NCI-H2081 treated with DMSO at 0.1 percent for 48 hours (cell line): Measurements from ENCODE around the gene ADAMTSL3.

Source experiments
- DNase-seq: peaks from one replicate; lab custom pipeline; 2025; lab: John Stamatoyannopoulos, UW

Gene ADAMTSL3

GRCh38 chr15:83973816-83974215 lies 319.9 kb downstream of the ADAMTSL3 start:
- no peak for DNase-seq

GRCh38 chr15:83977992-83978391 lies 324.1 kb downstream of the ADAMTSL3 start:
- DNase-seq: no peak

GRCh38 chr15:83978588-83978987 lies 324.7 kb downstream of the ADAMTSL3 start:
- no peak for DNase-seq

GRCh38 chr15:83980637-83981036 lies 326.7 kb downstream of the ADAMTSL3 start:
- no peak for DNase-seq

GRCh38 chr15:83982748-83983147 lies 328.8 kb downstream of the ADAMTSL3 start:
- DNase-seq: no peak

GRCh38 chr15:83983634-83984458 lies 329.9 kb downstream of the ADAMTSL3 start:
- DNase-seq: no peak

GRCh38 chr15:83984601-83985000 lies 330.7 kb downstream of the ADAMTSL3 start:
- no peak for DNase-seq

- no peak for DNase-seq
Observed at GRCh38 chr15:83991163-83991562, 337.2 kb downstream of the ADAMTSL3 start.

- no peak for DNase-seq
Observed at GRCh38 chr15:83992324-83993031, 338.6 kb downstream of the ADAMTSL3 start.

GRCh38 chr15:83993591-83993990 lies 339.7 kb downstream of the ADAMTSL3 start:
- DNase-seq: no peak

- DNase-seq: no peak
Observed at GRCh38 chr15:83998486-83998885, 344.6 kb downstream of the ADAMTSL3 start.

- DNase-seq: no peak
Observed at GRCh38 chr15:83999396-84000135, 345.6 kb downstream of the ADAMTSL3 start.

GRCh38 chr15:84001037-84001436 lies 347.1 kb downstream of the ADAMTSL3 start:
- DNase-seq: no peak

GRCh38 chr15:84001655-84002054 lies 347.7 kb downstream of the ADAMTSL3 start:
- no peak for DNase-seq

GRCh38 chr15:84003791-84004503 lies 350.0 kb downstream of the ADAMTSL3 start:
- no peak for DNase-seq

GRCh38 chr15:84006421-84006820 lies 352.5 kb downstream of the ADAMTSL3 start:
- no peak for DNase-seq

GRCh38 chr15:84009616-84010015 lies 355.7 kb downstream of the ADAMTSL3 start:
- DNase-seq: no peak

- DNase-seq: no peak
Observed at GRCh38 chr15:84010246-84010645, 356.3 kb downstream of the ADAMTSL3 start.

GRCh38 chr15:84016371-84016770 lies 362.4 kb downstream of the ADAMTSL3 start:
- DNase-seq: no peak

GRCh38 chr15:84022516-84022915 lies 368.6 kb downstream of the ADAMTSL3 start:
- DNase-seq: no peak

- DNase-seq: no peak
Observed at GRCh38 chr15:84023636-84024035, 369.7 kb downstream of the ADAMTSL3 start.
